Upper lobe of right lung (tissue), 1 donor: ENCODE results near the gene CEBPA. TPM values are rescaled to one million over a fixed set of nuclear protein-coding genes. Genes with fewer than 3 reads are reported as not detected.

Source experiments
- ATAC-seq: fragments of 200-7000 bp; cut with Tn5 transposase; one replicate; pipeline ENCODE4 v1.9.1; 2020; ENCODE audit warnings: mild to moderate bottlenecking, moderate library complexity
- DNase-seq: peaks from one replicate; pipeline ENCODE4 v3.0.0-alpha.2; 2020
- H3K27ac ChIP-seq: fragments of 200-600 bp; one replicate; pipeline ENCODE4 v1.8.0; 2022
- H3K27me3 ChIP-seq: fragments of 200-600 bp; one replicate; pipeline ENCODE4 v1.8.0; 2022; ENCODE audit warnings: mild to moderate bottlenecking
- H3K36me3 ChIP-seq: fragments of 200-600 bp; one replicate; pipeline ENCODE4 v1.8.0; 2022
- H3K4me1 ChIP-seq: fragments of 200-600 bp; one replicate; pipeline ENCODE4 v1.8.0; 2022
- H3K4me3 ChIP-seq: fragments of 200-600 bp; one replicate; pipeline ENCODE4 v1.8.0; 2022; ENCODE audit warnings: mild to moderate bottlenecking
- H3K9me3 ChIP-seq: fragments of 200-600 bp; one replicate; pipeline ENCODE4 v1.8.0; 2022
- CTCF ChIP-seq: fragments of 200-600 bp; IDR thresholded peaks from one replicate; pipeline ENCODE4 v1.8.0; 2022; ENCODE audit warnings: antibody characterized with exemption
- intact Hi-C: fragments of 100-400 bp; cut with DNase I; formaldehyde crosslinking; loops from one replicate; pipeline ENCODE4 v1.11.0; 2022
- total RNA-seq: library from RNA; stranded (reverse); fragmentation: NEBNext Ultra II Directional; extraction: Animal tissue kit (Norgen Biotek cat#: 25700); gene quantifications from one replicate; pipeline ENCODE4 v1.2.1, GENCODE V29; 2021
- donor health status: DM: no; HTN: yes; CAD: no; lungs with severe emphysema.

CEBPA gene
- total RNA-seq, 1 donor from 2014 or later = 59.1 TPM

- Histone ChIP-seq H3K27ac (peak overlapping the region; percentile 17), H3K4me3 (no peak overlapping the region), H3K9me3 (peaks cover 3% of the 10 kb centered on the region), H3K36me3 (no peaks in the 10 kb centered on the region), H3K4me1 (peaks cover 9% of the 10 kb centered on the region), H3K27me3 (no peaks in the 10 kb centered on the region)
- intact Hi-C loops = no loop called here
- DNase-seq = no peak
- TF ChIP-seq CTCF = no peak
- peak; percentile 42 for ATAC-seq
Observed at GRCh38 chr19:33261511-33262189, 40.7 kb downstream of the CEBPA start.

- ATAC-seq (peak; percentile 81), DNase-seq (peak; percentile 84)
- intact Hi-C loops = no loop called here
Observed at GRCh38 chr19:33260628-33261418, 41.5 kb downstream of the CEBPA start.

GRCh38 chr19:33259539-33259938 is 42.8 kb downstream of the CEBPA start:
- no peak for TF ChIP-seq CTCF
- Histone ChIP-seq H3K36me3 (no peaks in the 10 kb centered on the region), H3K27me3 (no peaks in the 10 kb centered on the region), H3K9me3 (peaks cover 3% of the 10 kb centered on the region), H3K27ac (no peak overlapping the region), H3K4me3 (no peak overlapping the region), H3K4me1 (peaks cover 9% of the 10 kb centered on the region)
- no peak for DNase-seq
- intact Hi-C loops = no loop called here
- peak; percentile 78 for ATAC-seq

More at GRCh38 chr19:33260628-33261418, 41.5 kb downstream of the CEBPA start:
- no peaks in the 10 kb centered on the region for H3K36me3 ChIP-seq
- peak overlapping the region; percentile 17 for H3K27ac ChIP-seq
- H3K27me3 ChIP-seq = no peaks in the 10 kb centered on the region
- H3K4me1 ChIP-seq = peaks cover 9% of the 10 kb centered on the region
- no peak for TF ChIP-seq CTCF
- H3K4me3 ChIP-seq = no peak overlapping the region
- peaks cover 3% of the 10 kb centered on the region for H3K9me3 ChIP-seq

GRCh38 chr19:33257828-33258227 is 44.5 kb downstream of the CEBPA start:
- no peak for TF ChIP-seq CTCF
- DNase-seq = no peak
- no peak for ATAC-seq
- intact Hi-C loops = no loop called here
- peaks cover 3% of the 10 kb centered on the region for H3K9me3 ChIP-seq
- H3K27ac ChIP-seq = no peak overlapping the region
- H3K27me3 ChIP-seq = no peaks in the 10 kb centered on the region
- H3K4me3 ChIP-seq = no peak overlapping the region
- peaks cover 9% of the 10 kb centered on the region for H3K4me1 ChIP-seq
- no peaks in the 10 kb centered on the region for H3K36me3 ChIP-seq

- Histone ChIP-seq H3K36me3 (no peaks in the 10 kb centered on the region), H3K9me3 (peaks cover 3% of the 10 kb centered on the region), H3K4me3 (no peak overlapping the region), H3K27ac (no peak overlapping the region), H3K4me1 (peaks cover 3% of the 10 kb centered on the region), H3K27me3 (no peaks in the 10 kb centered on the region)
- no peak for TF ChIP-seq CTCF
- ATAC-seq (no peak), DNase-seq (no peak)
- intact Hi-C loops = no loop called here
Observed at GRCh38 chr19:33256261-33256660, 46.1 kb downstream of the CEBPA start.
